HG02884 (cell line): ENCODE results near the gene WDFY2.
"Not testable (repeated sequence)": the region's sequence is repeated elsewhere in the genome, so short reads cannot be mapped to it uniquely, and the experiment has no call there.

ENCODE experiments used
- ATAC-seq: cut with Tn5 transposase; IDR thresholded peaks from one replicate; pipeline ENCODE4 v1.9.1; 2021; ENCODE audit warnings: mild to moderate bottlenecking, moderate library complexity; ENCODE audit not compliant: unreplicated experiment

Gene WDFY2

GRCh38 chr13:51564252-51564651, 20.0 kb upstream of the WDFY2 start:
- ATAC-seq: no peak

GRCh38 chr13:51564671-51565070, 19.6 kb upstream of the WDFY2 start:
- ATAC-seq: no peak

GRCh38 chr13:51569001-51569400, 15.3 kb upstream of the WDFY2 start:
- ATAC-seq: not testable (repeated sequence)

- no peak for ATAC-seq
Measured at GRCh38 chr13:51576754-51577153, 7.5 kb upstream of the WDFY2 start.

GRCh38 chr13:51577690-51578089, 6.6 kb upstream of the WDFY2 start:
- no peak for ATAC-seq

GRCh38 chr13:51579676-51580075, 4.6 kb upstream of the WDFY2 start:
- ATAC-seq: no peak

- ATAC-seq: no peak
Measured at GRCh38 chr13:51581148-51581820, 3.0 kb upstream of the WDFY2 start.

- ATAC-seq: no peak
Measured at GRCh38 chr13:51583469-51583874, 790 bp upstream of the WDFY2 start.

- peak; percentile 31 for ATAC-seq
Measured at GRCh38 chr13:51584731-51585672, 740 bp downstream of the WDFY2 start.

GRCh38 chr13:51585696-51586095, 1.4 kb downstream of the WDFY2 start:
- no peak for ATAC-seq

- ATAC-seq: no peak
Measured at GRCh38 chr13:51587372-51587771, 3.1 kb downstream of the WDFY2 start.

GRCh38 chr13:51588406-51588949, 4.2 kb downstream of the WDFY2 start:
- ATAC-seq: no peak

- no peak for ATAC-seq
Measured at GRCh38 chr13:51589793-51590192, 5.5 kb downstream of the WDFY2 start.

GRCh38 chr13:51590231-51590970, 6.1 kb downstream of the WDFY2 start:
- ATAC-seq: no peak

GRCh38 chr13:51590971-51591627, 6.8 kb downstream of the WDFY2 start:
- ATAC-seq: no peak

- not testable (repeated sequence) for ATAC-seq
Measured at GRCh38 chr13:51591938-51592337, 7.7 kb downstream of the WDFY2 start.

- ATAC-seq: no peak
Measured at GRCh38 chr13:51594432-51594831, 10.2 kb downstream of the WDFY2 start.

GRCh38 chr13:51595416-51595815, 11.2 kb downstream of the WDFY2 start:
- no peak for ATAC-seq

- no peak for ATAC-seq
Measured at GRCh38 chr13:51596541-51596940, 12.3 kb downstream of the WDFY2 start.

- no peak for ATAC-seq
Measured at GRCh38 chr13:51599444-51600176, 15.3 kb downstream of the WDFY2 start.
